CD8-positive, alpha-beta memory T cell (primary cell): ENCODE results near the gene ZNF33A. TPM values are rescaled to one million over a fixed set of nuclear protein-coding genes. Genes with fewer than 3 reads are reported as not detected.
"Not testable (repeated sequence)": the region's sequence is repeated elsewhere in the genome, so short reads cannot be mapped to it uniquely, and the experiment has no call there.

Source experiments
- CTCF ChIA-PET: fragments of 350-600 bp; sonication (Branson Sonifier 250); formaldehyde crosslinking; loops from one replicate; lab custom pipeline; 2021; ENCODE audit warnings: antibody characterized with exemption; lab: Charles Lee
- POLR2A ChIA-PET: fragments of 350-600 bp; sonication (Branson Sonifier 250); formaldehyde crosslinking; loops from one replicate; lab custom pipeline; 2021; ENCODE audit warnings: antibody characterized with exemption; lab: Charles Lee
- DNase-seq, 5 donors: peaks; one replicate each; pipeline versions ENCODE4 v3.0.0 to v3.0.0-alpha.2; 2020 to 2022; ENCODE audit warnings: mixed read lengths in 1 of 5
- H3K27ac ChIP-seq: one replicate; pipeline ENCODE4 v1.7.0; 2013; ENCODE audit warnings: low read depth, mild to moderate bottlenecking, low read length, moderate library complexity
- H3K27me3 ChIP-seq: 2 replicates; pipeline ENCODE4 v1.7.0; 2013; ENCODE audit warnings: low read length, mild to moderate bottlenecking; ENCODE audit not compliant: insufficient read depth, poor library complexity, severe bottlenecking
- H3K36me3 ChIP-seq: 2 replicates; pipeline ENCODE4 v1.7.0; 2013; ENCODE audit warnings: mild to moderate bottlenecking, low read length, moderate library complexity; ENCODE audit not compliant: insufficient read depth
- H3K4me1 ChIP-seq: 2 replicates; pipeline ENCODE4 v1.7.0; 2013; ENCODE audit warnings: mild to moderate bottlenecking, low read length, moderate library complexity; ENCODE audit not compliant: insufficient read depth
- H3K4me3 ChIP-seq: 2 replicates; pipeline ENCODE4 v1.7.0; 2013; ENCODE audit warnings: mild to moderate bottlenecking, low read length
- H3K9me3 ChIP-seq: 2 replicates; pipeline ENCODE4 v1.7.0; 2013; ENCODE audit warnings: mild to moderate bottlenecking, low read length
- H3K27ac Mint-ChIP-seq, 8 donors: one replicate each; pipeline ENCODE4 v1.8.0; 2020 to 2021; ENCODE audit warnings: mixed read lengths in 8 of 8, mild to moderate bottlenecking in 6 of 8, inconsistent platforms in 3 of 8, moderate library complexity in 3 of 8
- H3K27me3 Mint-ChIP-seq, 2 donors: one replicate each; pipeline ENCODE4 v1.8.0; 2020 to 2021; ENCODE audit warnings: mixed read lengths in 2 of 2, mild to moderate bottlenecking in 1 of 2, moderate library complexity in 1 of 2
- H3K36me3 Mint-ChIP-seq, 3 donors: one replicate each; pipeline ENCODE4 v1.8.0; 2020 to 2021; ENCODE audit warnings: mixed read lengths in 3 of 3, inconsistent platforms in 1 of 3, mild to moderate bottlenecking in 1 of 3
- H3K4me1 Mint-ChIP-seq, 3 donors: one replicate each; pipeline ENCODE4 v1.8.0; 2020 to 2021; ENCODE audit warnings: mixed read lengths in 3 of 3, inconsistent platforms in 1 of 3, mild to moderate bottlenecking in 1 of 3
- H3K4me3 Mint-ChIP-seq, 7 donors: one replicate each; pipeline ENCODE4 v1.8.0; 2020 to 2021; ENCODE audit warnings: mixed read lengths in 7 of 7, mild to moderate bottlenecking in 6 of 7, moderate library complexity in 4 of 7, inconsistent platforms in 2 of 7
- H3K9me3 Mint-ChIP-seq, 5 donors: one replicate each; pipeline ENCODE4 v1.8.0; 2020 to 2022; ENCODE audit warnings: mixed read lengths in 5 of 5, mild to moderate bottlenecking in 3 of 5, moderate library complexity in 2 of 5, inconsistent platforms in 1 of 5
- polyA plus RNA-seq: library from polyadenylated mRNA; unstranded; fragments of 300-500 nt; fragmentation: Illumina TruSeq; gene quantifications from one replicate; pipeline ENCODE4 v1.2.3, GENCODE V29; 2021
- total RNA-seq, 2 experiments: library from RNA; stranded (reverse); gene quantifications; one replicate each; pipeline ENCODE4 v1.2.3, GENCODE V29; 2021

The ZNF33A gene
- total and polyA plus RNA-seq, 3 experiments from 2014 or later, result 22.9 to 25.7 (median 24.1) TPM

- peaks cover 22 to 29% (median 27%) of the 10 kb centered on the region in 3 donors for H3K4me1 Mint-ChIP-seq
- no peak overlapping the region for H3K4me3 ChIP-seq
- no peak overlapping the region for H3K4me3 Mint-ChIP-seq
- no peaks in the 10 kb centered on the region for H3K27me3 Mint-ChIP-seq
- H3K9me3 Mint-ChIP-seq, result peaks cover 11 to 32% (median 25%) of the 10 kb centered on the region in 5 donors
- no peaks in the 10 kb centered on the region for H3K9me3 ChIP-seq
- no peak overlapping the region for H3K27ac ChIP-seq
- POLR2A ChIA-PET, result no interaction called here
- DNase-seq, result no peak
- peaks cover 32 to 78% (median 77%) of the 10 kb centered on the region in 3 donors for H3K36me3 Mint-ChIP-seq
- H3K4me1 ChIP-seq, result peaks cover 6% of the 10 kb centered on the region
- CTCF ChIA-PET, result no interaction called here
- H3K27me3 ChIP-seq, result no peaks in the 10 kb centered on the region
- peak overlapping the region in 1 of 8 donors; percentile 38 for H3K27ac Mint-ChIP-seq
- H3K36me3 ChIP-seq, result peaks cover 8% of the 10 kb centered on the region
Observed at GRCh38 chr10:38047666-38048065, 37.2 kb downstream of the ZNF33A start.

GRCh38 chr10:38050212-38050611 is 39.7 kb downstream of the ZNF33A start:
- DNase-seq, result no peak
- Histone ChIP-seq H3K4me3 (no peak overlapping the region), H3K27me3 (no peaks in the 10 kb centered on the region), H3K9me3 (peaks cover 23% of the 10 kb centered on the region), H3K36me3 (peaks cover 25% of the 10 kb centered on the region), H3K27ac (no peak overlapping the region), H3K4me1 (no peaks in the 10 kb centered on the region)
- Mint-ChIP-seq H3K27me3 (no peaks in the 10 kb centered on the region), H3K9me3 (peaks cover 27 to 56% (median 49%) of the 10 kb centered on the region in 5 donors), H3K36me3 (peaks cover 48 to 85% (median 80%) of the 10 kb centered on the region in 3 donors), H3K4me1 (peaks cover 6 to 13% (median 8%) of the 10 kb centered on the region in 3 donors), H3K27ac (peak overlapping the region in 1 of 8 donors; percentile 41), H3K4me3 (no peak overlapping the region)
- ChIA-PET CTCF (interaction anchor here (1.7 kb wide), 1 partner anchor 12 kb away, joined by 3 read pairs; no protein-coding TSS in a partner anchor), POLR2A (no interaction called here)

GRCh38 chr10:38054361-38054797 is 43.9 kb downstream of the ZNF33A start:
- H3K9me3 ChIP-seq, result peaks cover 56% of the 10 kb centered on the region
- DNase-seq, result no peak
- Mint-ChIP-seq H3K9me3 (peaks cover 57 to 82% (median 75%) of the 10 kb centered on the region in 5 donors), H3K4me3 (no peak overlapping the region), H3K4me1 (peaks cover 0 to 7% (median 0%) of the 10 kb centered on the region in 3 donors), H3K27ac (no peak overlapping the region), H3K27me3 (no peaks in the 10 kb centered on the region), H3K36me3 (peaks cover 55 to 92% (median 85%) of the 10 kb centered on the region in 3 donors)
- ChIA-PET CTCF (no interaction called here), POLR2A (no interaction called here)
- H3K27me3 ChIP-seq, result no peaks in the 10 kb centered on the region
- peaks cover 52% of the 10 kb centered on the region for H3K36me3 ChIP-seq
- no peak overlapping the region for H3K4me3 ChIP-seq
- no peaks in the 10 kb centered on the region for H3K4me1 ChIP-seq
- H3K27ac ChIP-seq, result no peak overlapping the region

- H3K27me3 Mint-ChIP-seq, H3K4me1 ChIP-seq, H3K27ac ChIP-seq, DNase-seq, H3K4me3 Mint-ChIP-seq, H3K27me3 ChIP-seq, H3K27ac Mint-ChIP-seq, H3K4me3 ChIP-seq, CTCF ChIA-PET, POLR2A ChIA-PET, H3K4me1 Mint-ChIP-seq: not testable (repeated sequence)
- peaks cover 56 to 92% (median 85%) of the 10 kb centered on the region in 3 donors for H3K36me3 Mint-ChIP-seq
- peaks cover 52% of the 10 kb centered on the region for H3K36me3 ChIP-seq
- peaks cover 62 to 83% (median 76%) of the 10 kb centered on the region in 5 donors for H3K9me3 Mint-ChIP-seq
- peaks cover 56% of the 10 kb centered on the region for H3K9me3 ChIP-seq
Observed at GRCh38 chr10:38055274-38055894, 44.9 kb downstream of the ZNF33A start.

GRCh38 chr10:38069663-38070062 is 59.2 kb downstream of the ZNF33A start:
- H3K36me3 ChIP-seq, H3K9me3 ChIP-seq, H3K27me3 ChIP-seq, H3K27ac ChIP-seq, H3K4me1 ChIP-seq, CTCF ChIA-PET, POLR2A ChIA-PET, DNase-seq, H3K4me3 ChIP-seq: not testable (repeated sequence)
- Mint-ChIP-seq H3K27me3 (peaks cover 3 to 11% of the 10 kb centered on the region in 2 donors), H3K4me1 (peaks cover 0 to 10% (median 4%) of the 10 kb centered on the region in 3 donors), H3K27ac (peak overlapping the region in 1 of 8 donors; percentile 52), H3K9me3 (peaks cover 0 to 32% (median 19%) of the 10 kb centered on the region in 5 donors), H3K4me3 (peak overlapping the region in 1 of 7 donors; percentile 0), H3K36me3 (peaks cover 2 to 17% (median 4%) of the 10 kb centered on the region in 3 donors)

GRCh38 chr10:38070501-38070900 is 60.0 kb downstream of the ZNF33A start:
- POLR2A ChIA-PET, result no interaction called here
- Histone ChIP-seq H3K36me3 (no peaks in the 10 kb centered on the region), H3K27ac (no peak overlapping the region), H3K4me1 (no peaks in the 10 kb centered on the region), H3K9me3 (no peaks in the 10 kb centered on the region), H3K27me3 (no peaks in the 10 kb centered on the region), H3K4me3 (no peak overlapping the region)
- Mint-ChIP-seq H3K4me1 (peaks cover 0 to 10% (median 4%) of the 10 kb centered on the region in 3 donors), H3K4me3 (no peak overlapping the region), H3K36me3 (peaks cover 0 to 21% (median 2%) of the 10 kb centered on the region in 3 donors), H3K27me3 (peaks cover 3 to 11% of the 10 kb centered on the region in 2 donors), H3K9me3 (peaks cover 0 to 29% (median 16%) of the 10 kb centered on the region in 5 donors), H3K27ac (no peak overlapping the region)
- CTCF ChIA-PET, result no interaction called here
- no peak for DNase-seq

- peaks cover 0 to 40% (median 3%) of the 10 kb centered on the region in 3 donors for H3K36me3 Mint-ChIP-seq
- H3K27ac ChIP-seq, result no peak overlapping the region
- peaks cover 5 to 33% (median 22%) of the 10 kb centered on the region in 5 donors for H3K9me3 Mint-ChIP-seq
- no peaks in the 10 kb centered on the region for H3K4me1 ChIP-seq
- H3K27me3 Mint-ChIP-seq, result peaks cover 6 to 11% of the 10 kb centered on the region in 2 donors
- peaks cover 0 to 4% (median 4%) of the 10 kb centered on the region in 3 donors for H3K4me1 Mint-ChIP-seq
- H3K36me3 ChIP-seq, result no peaks in the 10 kb centered on the region
- H3K27me3 ChIP-seq, result no peaks in the 10 kb centered on the region
- no peak overlapping the region for H3K27ac Mint-ChIP-seq
- no peak overlapping the region for H3K4me3 ChIP-seq
- no peak for DNase-seq
- POLR2A ChIA-PET, result no interaction called here
- CTCF ChIA-PET, result no interaction called here
- H3K4me3 Mint-ChIP-seq, result no peak overlapping the region
- peaks cover 6% of the 10 kb centered on the region for H3K9me3 ChIP-seq
Observed at GRCh38 chr10:38072552-38072951, 62.1 kb downstream of the ZNF33A start.

GRCh38 chr10:38076687-38077086 is 66.2 kb downstream of the ZNF33A start:
- DNase-seq, result no peak

More at GRCh38 chr10:38076687-38077086, 66.2 kb downstream of the ZNF33A start:
- H3K9me3 ChIP-seq, result peaks cover 6% of the 10 kb centered on the region
- no peaks in the 10 kb centered on the region for H3K36me3 ChIP-seq
- no peaks in the 10 kb centered on the region for H3K27me3 ChIP-seq
- CTCF ChIA-PET, result no interaction called here
- peaks cover 9 to 34% (median 24%) of the 10 kb centered on the region in 5 donors for H3K9me3 Mint-ChIP-seq
- H3K4me3 Mint-ChIP-seq, result no peak overlapping the region
- no peaks in the 10 kb centered on the region for H3K4me1 Mint-ChIP-seq
- H3K27ac Mint-ChIP-seq, result no peak overlapping the region
- POLR2A ChIA-PET, result no interaction called here
- H3K4me3 ChIP-seq, result no peak overlapping the region
- peaks cover 0 to 47% (median 6%) of the 10 kb centered on the region in 3 donors for H3K36me3 Mint-ChIP-seq
- H3K4me1 ChIP-seq, result no peaks in the 10 kb centered on the region
- H3K27me3 Mint-ChIP-seq, result peaks cover 6 to 26% of the 10 kb centered on the region in 2 donors
- H3K27ac ChIP-seq, result no peak overlapping the region
